ENCODE measurements around the gene NRXN2. TPM values are rescaled to one million over a fixed set of nuclear protein-coding genes. Genes with fewer than 3 reads are reported as not detected.

The NRXN2 gene
- total RNA-seq, 1 experiment from 2014 or later = 0.15 TPM

GRCh38 chr11:64710418-64711137, 12.4 kb downstream of the NRXN2 start:
- ChIA-PET POLR2A (no interaction called here), CTCF (interaction anchor here (0.7 kb wide), 1 partner anchor 182 kb away, joined by 6 read pairs; no protein-coding TSS in a partner anchor)
- in situ Hi-C loops (cut with HindIII; ENCODE audit: low pct_unique_long_range_greater_than_20kb, low sequenced_read_pairs) = no loop called here
- peaks cover 4% of the 10 kb centered on the region for H3K27me3 ChIP-seq (ENCODE audit: control insufficient read depth, insufficient read depth, low read length)
- no peaks in the 10 kb centered on the region for H3K36me3 ChIP-seq (ENCODE audit: control insufficient read depth, insufficient read depth, low read length)
- no peaks in the 10 kb centered on the region for H3K9me3 ChIP-seq (ENCODE audit: control insufficient read depth, insufficient read depth, low read depth, low read length)
- TF ChIP-seq POLR2AphosphoS5 (IDR thresholded peaks at IDR 0.05; ENCODE audit: low read depth, low read length) (no peak), TCF7L2 (IDR thresholded peaks at IDR 0.05; ENCODE audit: low read depth, low read length) (no peak), SIN3A (IDR thresholded peaks at IDR 0.05; ENCODE audit: borderline replicate concordance, insufficient read depth, low read depth, low read length) (no peak), CTCF (IDR thresholded peaks at IDR 0.05) (no peak)
- TF ChIP-seq, protein P1, sequence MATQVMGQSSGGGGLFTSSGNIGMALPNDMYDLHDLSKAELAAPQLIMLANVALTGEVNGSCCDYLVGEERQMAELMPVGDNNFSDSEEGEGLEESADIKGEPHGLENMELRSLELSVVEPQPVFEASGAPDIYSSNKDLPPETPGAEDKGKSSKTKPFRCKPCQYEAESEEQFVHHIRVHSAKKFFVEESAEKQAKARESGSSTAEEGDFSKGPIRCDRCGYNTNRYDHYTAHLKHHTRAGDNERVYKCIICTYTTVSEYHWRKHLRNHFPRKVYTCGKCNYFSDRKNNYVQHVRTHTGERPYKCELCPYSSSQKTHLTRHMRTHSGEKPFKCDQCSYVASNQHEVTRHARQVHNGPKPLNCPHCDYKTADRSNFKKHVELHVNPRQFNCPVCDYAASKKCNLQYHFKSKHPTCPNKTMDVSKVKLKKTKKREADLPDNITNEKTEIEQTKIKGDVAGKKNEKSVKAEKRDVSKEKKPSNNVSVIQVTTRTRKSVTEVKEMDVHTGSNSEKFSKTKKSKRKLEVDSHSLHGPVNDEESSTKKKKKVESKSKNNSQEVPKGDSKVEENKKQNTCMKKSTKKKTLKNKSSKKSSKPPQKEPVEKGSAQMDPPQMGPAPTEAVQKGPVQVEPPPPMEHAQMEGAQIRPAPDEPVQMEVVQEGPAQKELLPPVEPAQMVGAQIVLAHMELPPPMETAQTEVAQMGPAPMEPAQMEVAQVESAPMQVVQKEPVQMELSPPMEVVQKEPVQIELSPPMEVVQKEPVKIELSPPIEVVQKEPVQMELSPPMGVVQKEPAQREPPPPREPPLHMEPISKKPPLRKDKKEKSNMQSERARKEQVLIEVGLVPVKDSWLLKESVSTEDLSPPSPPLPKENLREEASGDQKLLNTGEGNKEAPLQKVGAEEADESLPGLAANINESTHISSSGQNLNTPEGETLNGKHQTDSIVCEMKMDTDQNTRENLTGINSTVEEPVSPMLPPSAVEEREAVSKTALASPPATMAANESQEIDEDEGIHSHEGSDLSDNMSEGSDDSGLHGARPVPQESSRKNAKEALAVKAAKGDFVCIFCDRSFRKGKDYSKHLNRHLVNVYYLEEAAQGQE (IDR thresholded peaks at IDR 0.05; ENCODE audit: insufficient read depth in 1 of 2, low read depth in 2 of 2, low read length in 1 of 2) = no peak
- no TSS peak for BruUV-seq (replicated peaks)
- intact Hi-C loops (cut with micrococcal nuclease; ENCODE audit: unreplicated experiment) = no loop called here
- peaks cover 10% of the 10 kb centered on the region; the same call in 1 of the 2 replicates for H3K4me1 ChIP-seq (ENCODE audit: control insufficient read depth, insufficient read depth, low read length)
- H3K27ac ChIP-seq (ENCODE audit: low read length) = no peak overlapping the region
- ATAC-seq = peak; percentile 11; the same call in 1 of the 2 replicates
- DNase-seq (ENCODE audit: low read depth, low spot score) = no peak
- H3K4me3 ChIP-seq (ENCODE audit: low read depth in 2 of 2, low read length in 2 of 2) = no peak overlapping the region

- Histone ChIP-seq H3K9me3 (ENCODE audit: control insufficient read depth, insufficient read depth, low read depth, low read length) (no peaks in the 10 kb centered on the region), H3K4me3 (ENCODE audit: low read depth in 2 of 2, low read length in 2 of 2) (no peak overlapping the region), H3K27me3 (ENCODE audit: control insufficient read depth, insufficient read depth, low read length) (peaks cover 11% of the 10 kb centered on the region), H3K4me1 (ENCODE audit: control insufficient read depth, insufficient read depth, low read length) (0 out of 2 replicates have a peak, but pooled peaks cover 3% of the 10 kb centered on the region), H3K36me3 (ENCODE audit: control insufficient read depth, insufficient read depth, low read length) (no peaks in the 10 kb centered on the region), H3K27ac (ENCODE audit: low read length) (no peak overlapping the region)
- no TSS peak for BruUV-seq (replicated peaks)
- TF ChIP-seq CTCF (IDR thresholded peaks at IDR 0.05) (no peak), SIN3A (IDR thresholded peaks at IDR 0.05; ENCODE audit: borderline replicate concordance, insufficient read depth, low read depth, low read length) (no peak), POLR2AphosphoS5 (IDR thresholded peaks at IDR 0.05; ENCODE audit: low read depth, low read length) (no peak), TCF7L2 (IDR thresholded peaks at IDR 0.05; ENCODE audit: low read depth, low read length) (no peak)
- TF ChIP-seq, protein P1 (IDR thresholded peaks at IDR 0.05; ENCODE audit: insufficient read depth in 1 of 2, low read depth in 2 of 2, low read length in 1 of 2) = no peak
- CTCF ChIA-PET = interaction anchor here (1.0 to 1.2 kb wide), 2 partner anchors 10 to 17 kb away, joined by 3 to 5 read pairs; no protein-coding TSS in a partner anchor
- in situ Hi-C loops (cut with HindIII; ENCODE audit: low pct_unique_long_range_greater_than_20kb, low sequenced_read_pairs) (no loop called here), intact Hi-C loops (cut with micrococcal nuclease; ENCODE audit: unreplicated experiment) (no loop called here)
- POLR2A ChIA-PET = no interaction called here
- ATAC-seq = no peak
- no peak for DNase-seq (ENCODE audit: low read depth, low spot score)
Measured at GRCh38 chr11:64705501-64705900, 17.5 kb downstream of the NRXN2 start.
